ENCODE data around the gene FARS2.

Gene FARS2

GRCh38 chr6:5276581-5276980 is 15.3 kb downstream of the FARS2 start:
- no peaks in the 10 kb centered on the region for H3K27me3 Mint-ChIP-seq (ENCODE audit: low read depth, poor library complexity)
- no peaks in the 10 kb centered on the region for H3K9me3 Mint-ChIP-seq
- no peak overlapping the region for H3K27ac Mint-ChIP-seq
- no peaks in the 10 kb centered on the region for H3K4me1 Mint-ChIP-seq
- peaks cover 14% of the 10 kb centered on the region for H3K36me3 Mint-ChIP-seq (ENCODE audit: low read depth)
- TF ChIP-seq CTCF (IDR thresholded peaks at IDR 0.05): no peak
- H3K4me3 Mint-ChIP-seq: no peak overlapping the region
- DNase-seq: no peak

- no peak for TF ChIP-seq CTCF (IDR thresholded peaks at IDR 0.05)
- Mint-ChIP-seq H3K4me1 (no peaks in the 10 kb centered on the region), H3K27ac (no peak overlapping the region), H3K27me3 (ENCODE audit: low read depth, poor library complexity) (no peaks in the 10 kb centered on the region), H3K4me3 (no peak overlapping the region), H3K36me3 (ENCODE audit: low read depth) (peaks cover 13% of the 10 kb centered on the region), H3K9me3 (no peaks in the 10 kb centered on the region)
- DNase-seq: no peak
These were observed 16.3 kb downstream of the FARS2 start for GRCh38 chr6:5277589-5277988.

- no peak for DNase-seq
- TF ChIP-seq CTCF (IDR thresholded peaks at IDR 0.05): no peak
- H3K4me3 Mint-ChIP-seq: no peak overlapping the region
- H3K9me3 Mint-ChIP-seq: no peaks in the 10 kb centered on the region
- peaks cover 8% of the 10 kb centered on the region for H3K36me3 Mint-ChIP-seq (ENCODE audit: low read depth)
- H3K27me3 Mint-ChIP-seq (ENCODE audit: low read depth, poor library complexity): no peaks in the 10 kb centered on the region
- H3K4me1 Mint-ChIP-seq: no peaks in the 10 kb centered on the region
- H3K27ac Mint-ChIP-seq: no peak overlapping the region
These were observed 16.7 kb downstream of the FARS2 start for GRCh38 chr6:5278047-5278446.

- no peaks in the 10 kb centered on the region for H3K27me3 Mint-ChIP-seq (ENCODE audit: low read depth, poor library complexity)
- no peaks in the 10 kb centered on the region for H3K9me3 Mint-ChIP-seq
- no peaks in the 10 kb centered on the region for H3K4me1 Mint-ChIP-seq
- TF ChIP-seq CTCF (IDR thresholded peaks at IDR 0.05): no peak
- H3K27ac Mint-ChIP-seq: no peak overlapping the region
- H3K4me3 Mint-ChIP-seq: no peak overlapping the region
- H3K36me3 Mint-ChIP-seq (ENCODE audit: low read depth): peaks cover 4% of the 10 kb centered on the region
- no peak for DNase-seq
These were observed 17.3 kb downstream of the FARS2 start for GRCh38 chr6:5278565-5279120.

- TF ChIP-seq CTCF (IDR thresholded peaks at IDR 0.05): no peak
- H3K4me1 Mint-ChIP-seq: peaks cover 4% of the 10 kb centered on the region
- H3K9me3 Mint-ChIP-seq: no peaks in the 10 kb centered on the region
- peaks cover 4% of the 10 kb centered on the region for H3K36me3 Mint-ChIP-seq (ENCODE audit: low read depth)
- no peak for DNase-seq
- H3K27me3 Mint-ChIP-seq (ENCODE audit: low read depth, poor library complexity): no peaks in the 10 kb centered on the region
- no peak overlapping the region for H3K27ac Mint-ChIP-seq
- no peak overlapping the region for H3K4me3 Mint-ChIP-seq
These were observed 18.6 kb downstream of the FARS2 start for GRCh38 chr6:5279891-5280338.

- Mint-ChIP-seq H3K4me3 (no peak overlapping the region), H3K4me1 (peaks cover 5% of the 10 kb centered on the region), H3K9me3 (no peaks in the 10 kb centered on the region), H3K27me3 (ENCODE audit: low read depth, poor library complexity) (no peaks in the 10 kb centered on the region), H3K36me3 (ENCODE audit: low read depth) (peaks cover 4% of the 10 kb centered on the region), H3K27ac (no peak overlapping the region)
- DNase-seq: no peak
- TF ChIP-seq CTCF (IDR thresholded peaks at IDR 0.05): no peak
These were observed 19.6 kb downstream of the FARS2 start for GRCh38 chr6:5280920-5281319.
